Measurements from ENCODE around the gene APIP. TPM values are rescaled to one million over a fixed set of nuclear protein-coding genes. Genes with fewer than 3 reads are reported as not detected.

Gene APIP
- total RNA-seq, 1 experiment from 2014 or later = 42.6 TPM

DNA sequence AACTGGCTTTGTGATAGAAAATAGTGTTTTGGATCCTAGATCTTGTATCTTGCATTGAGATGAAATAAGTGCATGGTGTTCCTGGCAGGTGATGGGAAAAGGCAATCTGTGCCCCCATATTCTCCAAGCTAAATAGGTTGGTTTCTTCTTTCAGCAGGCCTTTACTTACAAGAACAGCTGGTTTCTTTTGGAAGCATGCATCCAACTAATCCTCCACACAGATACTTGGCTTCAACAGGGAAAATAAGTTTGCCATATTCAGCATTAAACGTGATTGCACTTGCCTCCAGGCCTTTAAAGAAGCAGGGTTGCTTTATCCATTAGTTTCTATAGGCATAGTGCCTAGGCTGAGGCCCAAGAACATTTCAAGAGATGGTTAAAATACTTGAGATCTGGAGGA lies 59.9 kb downstream of the APIP start:
- ATAC-seq (no peak), DNase-seq (ENCODE audit: low read depth, low spot score) (no peak)
- ChIA-PET CTCF (no interaction called here), POLR2A (interaction anchor here (0.7 kb wide), 1 partner anchor 38 kb away, joined by 3 read pairs; no protein-coding TSS in a partner anchor)
- Histone ChIP-seq H3K27me3 (ENCODE audit: control insufficient read depth, insufficient read depth, low read length) (no peaks in the 10 kb centered on the region), H3K27ac (ENCODE audit: low read length) (no peak overlapping the region), H3K9me3 (ENCODE audit: control insufficient read depth, insufficient read depth, low read depth, low read length) (no peaks in the 10 kb centered on the region; the same call in 1 of the 2 replicates), H3K4me1 (ENCODE audit: control insufficient read depth, insufficient read depth, low read length) (no peaks in the 10 kb centered on the region), H3K4me3 (ENCODE audit: low read depth in 2 of 2, low read length in 2 of 2) (no peak overlapping the region), H3K36me3 (ENCODE audit: control insufficient read depth, insufficient read depth, low read length) (no peaks in the 10 kb centered on the region)
- intact Hi-C loops (cut with micrococcal nuclease; ENCODE audit: unreplicated experiment) = no loop called here
- BruUV-seq (replicated peaks) = no TSS peak
- in situ Hi-C loops (cut with HindIII; ENCODE audit: low pct_unique_long_range_greater_than_20kb, low sequenced_read_pairs) = no loop called here
- TF ChIP-seq POLR2AphosphoS5 (IDR thresholded peaks at IDR 0.05; ENCODE audit: low read depth, low read length) (no peak), TCF7L2 (IDR thresholded peaks at IDR 0.05; ENCODE audit: low read depth, low read length) (no peak), SIN3A (IDR thresholded peaks at IDR 0.05; ENCODE audit: borderline replicate concordance, insufficient read depth, low read depth, low read length) (no peak)
- TF ChIP-seq, protein P1, sequence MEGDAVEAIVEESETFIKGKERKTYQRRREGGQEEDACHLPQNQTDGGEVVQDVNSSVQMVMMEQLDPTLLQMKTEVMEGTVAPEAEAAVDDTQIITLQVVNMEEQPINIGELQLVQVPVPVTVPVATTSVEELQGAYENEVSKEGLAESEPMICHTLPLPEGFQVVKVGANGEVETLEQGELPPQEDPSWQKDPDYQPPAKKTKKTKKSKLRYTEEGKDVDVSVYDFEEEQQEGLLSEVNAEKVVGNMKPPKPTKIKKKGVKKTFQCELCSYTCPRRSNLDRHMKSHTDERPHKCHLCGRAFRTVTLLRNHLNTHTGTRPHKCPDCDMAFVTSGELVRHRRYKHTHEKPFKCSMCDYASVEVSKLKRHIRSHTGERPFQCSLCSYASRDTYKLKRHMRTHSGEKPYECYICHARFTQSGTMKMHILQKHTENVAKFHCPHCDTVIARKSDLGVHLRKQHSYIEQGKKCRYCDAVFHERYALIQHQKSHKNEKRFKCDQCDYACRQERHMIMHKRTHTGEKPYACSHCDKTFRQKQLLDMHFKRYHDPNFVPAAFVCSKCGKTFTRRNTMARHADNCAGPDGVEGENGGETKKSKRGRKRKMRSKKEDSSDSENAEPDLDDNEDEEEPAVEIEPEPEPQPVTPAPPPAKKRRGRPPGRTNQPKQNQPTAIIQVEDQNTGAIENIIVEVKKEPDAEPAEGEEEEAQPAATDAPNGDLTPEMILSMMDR (IDR thresholded peaks at IDR 0.05) = no peak
- TF ChIP-seq, protein P2, sequence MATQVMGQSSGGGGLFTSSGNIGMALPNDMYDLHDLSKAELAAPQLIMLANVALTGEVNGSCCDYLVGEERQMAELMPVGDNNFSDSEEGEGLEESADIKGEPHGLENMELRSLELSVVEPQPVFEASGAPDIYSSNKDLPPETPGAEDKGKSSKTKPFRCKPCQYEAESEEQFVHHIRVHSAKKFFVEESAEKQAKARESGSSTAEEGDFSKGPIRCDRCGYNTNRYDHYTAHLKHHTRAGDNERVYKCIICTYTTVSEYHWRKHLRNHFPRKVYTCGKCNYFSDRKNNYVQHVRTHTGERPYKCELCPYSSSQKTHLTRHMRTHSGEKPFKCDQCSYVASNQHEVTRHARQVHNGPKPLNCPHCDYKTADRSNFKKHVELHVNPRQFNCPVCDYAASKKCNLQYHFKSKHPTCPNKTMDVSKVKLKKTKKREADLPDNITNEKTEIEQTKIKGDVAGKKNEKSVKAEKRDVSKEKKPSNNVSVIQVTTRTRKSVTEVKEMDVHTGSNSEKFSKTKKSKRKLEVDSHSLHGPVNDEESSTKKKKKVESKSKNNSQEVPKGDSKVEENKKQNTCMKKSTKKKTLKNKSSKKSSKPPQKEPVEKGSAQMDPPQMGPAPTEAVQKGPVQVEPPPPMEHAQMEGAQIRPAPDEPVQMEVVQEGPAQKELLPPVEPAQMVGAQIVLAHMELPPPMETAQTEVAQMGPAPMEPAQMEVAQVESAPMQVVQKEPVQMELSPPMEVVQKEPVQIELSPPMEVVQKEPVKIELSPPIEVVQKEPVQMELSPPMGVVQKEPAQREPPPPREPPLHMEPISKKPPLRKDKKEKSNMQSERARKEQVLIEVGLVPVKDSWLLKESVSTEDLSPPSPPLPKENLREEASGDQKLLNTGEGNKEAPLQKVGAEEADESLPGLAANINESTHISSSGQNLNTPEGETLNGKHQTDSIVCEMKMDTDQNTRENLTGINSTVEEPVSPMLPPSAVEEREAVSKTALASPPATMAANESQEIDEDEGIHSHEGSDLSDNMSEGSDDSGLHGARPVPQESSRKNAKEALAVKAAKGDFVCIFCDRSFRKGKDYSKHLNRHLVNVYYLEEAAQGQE (IDR thresholded peaks at IDR 0.05; ENCODE audit: insufficient read depth in 1 of 2, low read depth in 2 of 2, low read length in 1 of 2) = no peak

DNA sequence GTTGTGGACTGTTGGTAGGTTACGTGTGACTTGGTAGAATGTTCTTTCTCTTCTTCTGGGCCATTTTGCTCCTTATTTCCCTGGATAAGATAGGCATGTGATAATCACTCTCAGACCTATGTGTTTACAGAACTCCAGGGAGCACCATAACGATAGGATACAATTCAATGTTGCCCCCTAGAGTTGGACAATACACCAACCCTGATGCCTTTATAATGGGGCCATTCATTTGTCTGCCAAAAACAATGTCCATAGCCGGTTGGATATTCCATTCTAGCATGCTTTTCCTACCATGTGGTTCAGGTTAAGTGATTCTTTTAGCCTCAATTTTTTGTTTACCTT lies 60.5 kb downstream of the APIP start:
- ChIA-PET CTCF (no interaction called here), POLR2A (no interaction called here)
- in situ Hi-C loops (cut with HindIII; ENCODE audit: low pct_unique_long_range_greater_than_20kb, low sequenced_read_pairs) = no loop called here
- no peaks in the 10 kb centered on the region for H3K36me3 ChIP-seq (ENCODE audit: control insufficient read depth, insufficient read depth, low read length)
- ATAC-seq = no peak
- no peaks in the 10 kb centered on the region; the same call in 1 of the 2 replicates for H3K27me3 ChIP-seq (ENCODE audit: control insufficient read depth, insufficient read depth, low read length)
- DNase-seq (ENCODE audit: low read depth, low spot score) = no peak
- no TSS peak for BruUV-seq (replicated peaks)
- H3K9me3 ChIP-seq (ENCODE audit: control insufficient read depth, insufficient read depth, low read depth, low read length) = no peaks in the 10 kb centered on the region; the same call in 1 of the 2 replicates
- H3K4me1 ChIP-seq (ENCODE audit: control insufficient read depth, insufficient read depth, low read length) = no peaks in the 10 kb centered on the region
- H3K4me3 ChIP-seq (ENCODE audit: low read depth in 2 of 2, low read length in 2 of 2) = no peak overlapping the region
- intact Hi-C loops (cut with micrococcal nuclease; ENCODE audit: unreplicated experiment) = no loop called here
- no peak for TF ChIP-seq POLR2AphosphoS5 (IDR thresholded peaks at IDR 0.05; ENCODE audit: low read depth, low read length)
- TF ChIP-seq, protein P1 (IDR thresholded peaks at IDR 0.05) = peak; percentile 9; the same call in 1 of the 2 replicates
- no peak overlapping the region for H3K27ac ChIP-seq (ENCODE audit: low read length)
